SJCRH30 (cell line): ENCODE results near the gene DBX1. TPM values are rescaled to one million over a fixed set of nuclear protein-coding genes. Genes with fewer than 3 reads are reported as not detected.

ENCODE experiments used
- DNase-seq, 2 experiments: peaks; one replicate each; pipeline ENCODE4 v3.0.0-alpha.2; 2015 to 2020
- H3K27ac ChIP-seq: fragments of 250-450 bp; sonication (Bioruptor Pico); 2 replicates; pipeline ENCODE4 v1.5.1; 2020; ENCODE audit warnings: mild to moderate bottlenecking, moderate library complexity
- H3K27me3 ChIP-seq: fragments of 250-450 bp; sonication (Bioruptor Pico); 2 replicates; pipeline ENCODE4 v1.5.1; 2020; ENCODE audit warnings: mild to moderate bottlenecking, moderate library complexity
- H3K36me3 ChIP-seq: fragments of 250-450 bp; sonication (Bioruptor Pico); 2 replicates; pipeline ENCODE4 v1.5.1; 2020; ENCODE audit warnings: mild to moderate bottlenecking, moderate library complexity
- H3K4me1 ChIP-seq: fragments of 250-450 bp; sonication (Bioruptor Pico); 2 replicates; pipeline ENCODE4 v1.5.1; 2020; ENCODE audit warnings: mild to moderate bottlenecking, moderate library complexity
- H3K4me3 ChIP-seq: fragments of 250-450 bp; sonication (Bioruptor Pico); 2 replicates; pipeline ENCODE4 v1.5.1; 2020; ENCODE audit warnings: mild to moderate bottlenecking, moderate library complexity
- H3K9me3 ChIP-seq: fragments of 250-450 bp; sonication (Bioruptor Pico); replicated peaks from 2 replicates; pipeline ENCODE4 v1.5.1; 2020; ENCODE audit warnings: mild to moderate bottlenecking, moderate library complexity
- total RNA-seq: library from RNA; depleted of rRNA; stranded (reverse); fragments of >200 nt; shearing (Covaris generic); gene quantifications from 2 replicates; pipeline ENCODE4 v1.2.3, GENCODE V29; 2014

The DBX1 gene
- total RNA-seq, 1 experiment from 2014 or later, result 2.9 TPM

GRCh38 chr11:20177136-20177535 is 16.9 kb upstream of the DBX1 start:
- H3K4me3 ChIP-seq, result no peak overlapping the region
- no peak overlapping the region for H3K27ac ChIP-seq
- no peaks in the 10 kb centered on the region for H3K36me3 ChIP-seq
- H3K4me1 ChIP-seq, result 0 out of 2 replicates have a peak, but pooled peaks cover 3% of the 10 kb centered on the region
- no peak for DNase-seq
- no peaks in the 10 kb centered on the region for H3K27me3 ChIP-seq
- peaks cover 7% of the 10 kb centered on the region; the same call in 1 of the 2 replicates for H3K9me3 ChIP-seq

DNA sequence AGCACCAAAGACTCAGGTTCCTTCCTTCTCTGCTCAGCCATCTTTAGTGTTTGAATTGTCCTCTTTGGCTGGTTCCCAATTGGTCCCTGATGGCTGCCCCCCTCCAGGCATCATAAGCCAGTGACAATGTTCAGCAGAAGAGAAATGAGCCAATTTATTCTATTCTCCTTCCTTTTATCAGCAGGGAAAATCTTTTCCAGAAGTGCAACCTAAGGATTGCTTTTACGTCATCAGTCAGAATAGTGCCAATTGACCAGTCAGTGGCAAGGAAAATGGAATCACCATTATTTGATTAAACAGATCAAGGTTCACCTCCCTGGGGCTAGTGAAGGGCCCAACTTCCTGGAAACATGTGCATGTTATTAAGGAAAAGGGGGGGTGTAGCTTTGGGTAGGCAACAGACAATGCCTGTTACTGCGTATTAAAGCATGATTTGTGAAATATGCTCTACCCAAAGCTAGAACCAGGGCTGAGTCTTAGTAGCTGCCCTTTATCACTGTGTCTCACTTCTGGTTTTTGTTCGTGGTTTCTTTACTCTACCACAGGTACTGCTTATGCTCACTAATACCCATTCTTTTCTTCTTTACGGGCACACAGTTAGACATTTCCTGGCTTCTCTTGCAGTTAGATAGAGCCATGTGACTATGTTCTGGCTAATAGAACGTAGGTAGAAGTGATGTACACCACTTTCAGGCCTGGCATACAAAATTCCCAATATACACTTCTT is 12.6 kb upstream of the DBX1 start:
- Histone ChIP-seq H3K27ac (no peak overlapping the region), H3K4me1 (no peaks in the 10 kb centered on the region), H3K4me3 (no peak overlapping the region), H3K9me3 (no peaks in the 10 kb centered on the region), H3K27me3 (no peaks in the 10 kb centered on the region), H3K36me3 (no peaks in the 10 kb centered on the region)
- DNase-seq, result no peak

DNA sequence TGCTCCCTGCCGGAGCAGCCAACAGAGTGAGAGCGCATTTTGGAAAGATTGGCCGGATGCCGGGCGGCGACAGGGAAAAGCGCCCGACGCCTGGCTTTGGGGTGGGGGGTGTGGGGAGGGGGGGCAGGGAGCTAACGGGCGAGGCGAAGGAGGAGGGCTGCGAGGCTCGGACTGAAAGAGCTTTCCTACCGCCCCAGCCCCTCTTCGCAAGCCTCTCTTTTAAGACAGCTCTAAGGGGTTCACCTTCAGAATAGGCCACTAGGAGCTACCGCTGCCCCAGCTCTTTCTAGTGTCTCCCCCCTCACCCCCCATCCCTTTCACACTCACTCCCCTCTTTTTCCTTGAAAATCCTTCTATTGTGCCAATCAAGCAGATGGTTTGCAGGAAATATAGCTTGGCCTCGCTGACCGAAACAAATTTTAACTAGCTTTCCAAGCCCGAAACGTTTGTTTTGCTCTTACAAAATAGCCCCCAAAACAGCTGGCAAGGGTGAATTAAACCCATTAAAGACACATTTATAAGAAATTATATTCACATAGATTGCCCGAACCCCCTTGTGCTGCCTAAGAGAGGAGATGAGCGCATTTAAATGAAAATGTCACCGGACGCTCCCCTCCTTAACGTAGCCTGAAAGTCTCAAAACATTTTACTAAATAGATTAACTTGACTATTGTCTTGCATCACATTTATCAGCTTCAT is 3.7 kb upstream of the DBX1 start:
- no peaks in the 10 kb centered on the region; the same call in 1 of the 2 replicates for H3K9me3 ChIP-seq
- no peaks in the 10 kb centered on the region for H3K27me3 ChIP-seq
- H3K27ac ChIP-seq, result peak overlapping the region; percentile 98
- H3K4me1 ChIP-seq, result peaks cover 11% of the 10 kb centered on the region
- H3K4me3 ChIP-seq, result peak overlapping the region; percentile 66
- peak in 1 of 2 experiments; percentile 70 for DNase-seq
- H3K36me3 ChIP-seq, result no peaks in the 10 kb centered on the region

GRCh38 chr11:20162824-20163782 is 2.8 kb upstream of the DBX1 start:
- H3K4me1 ChIP-seq, result peaks cover 16% of the 10 kb centered on the region
- H3K36me3 ChIP-seq, result no peaks in the 10 kb centered on the region
- no peaks in the 10 kb centered on the region; the same call in 1 of the 2 replicates for H3K9me3 ChIP-seq
- peak overlapping the region; percentile 98 for H3K27ac ChIP-seq
- no peaks in the 10 kb centered on the region for H3K27me3 ChIP-seq
- DNase-seq, result peak; percentile 63 to 67
- H3K4me3 ChIP-seq, result peak overlapping the region; percentile 66

- Histone ChIP-seq H3K4me3 (peak overlapping the region; percentile 66), H3K9me3 (no peaks in the 10 kb centered on the region; the same call in 1 of the 2 replicates), H3K27ac (peak overlapping the region; percentile 98), H3K4me1 (peaks cover 20% of the 10 kb centered on the region), H3K36me3 (no peaks in the 10 kb centered on the region), H3K27me3 (no peaks in the 10 kb centered on the region)
- peak; percentile 32 to 63 for DNase-seq
Observed at GRCh38 chr11:20161923-20162744, 1.9 kb upstream of the DBX1 start.

- no peaks in the 10 kb centered on the region; the same call in 1 of the 2 replicates for H3K9me3 ChIP-seq
- no peaks in the 10 kb centered on the region for H3K36me3 ChIP-seq
- peak overlapping the region; percentile 98 for H3K27ac ChIP-seq
- H3K4me3 ChIP-seq, result peak overlapping the region; percentile 66
- peak; percentile 90 to 93 for DNase-seq
- peaks cover 20% of the 10 kb centered on the region for H3K4me1 ChIP-seq
- no peaks in the 10 kb centered on the region for H3K27me3 ChIP-seq
Observed at GRCh38 chr11:20161230-20161918, 1.1 kb upstream of the DBX1 start.

GRCh38 chr11:20159466-20160381 is 551 bp downstream of the DBX1 start:
- Histone ChIP-seq H3K9me3 (no peaks in the 10 kb centered on the region; the same call in 1 of the 2 replicates), H3K4me3 (no peak overlapping the region)

DNA sequence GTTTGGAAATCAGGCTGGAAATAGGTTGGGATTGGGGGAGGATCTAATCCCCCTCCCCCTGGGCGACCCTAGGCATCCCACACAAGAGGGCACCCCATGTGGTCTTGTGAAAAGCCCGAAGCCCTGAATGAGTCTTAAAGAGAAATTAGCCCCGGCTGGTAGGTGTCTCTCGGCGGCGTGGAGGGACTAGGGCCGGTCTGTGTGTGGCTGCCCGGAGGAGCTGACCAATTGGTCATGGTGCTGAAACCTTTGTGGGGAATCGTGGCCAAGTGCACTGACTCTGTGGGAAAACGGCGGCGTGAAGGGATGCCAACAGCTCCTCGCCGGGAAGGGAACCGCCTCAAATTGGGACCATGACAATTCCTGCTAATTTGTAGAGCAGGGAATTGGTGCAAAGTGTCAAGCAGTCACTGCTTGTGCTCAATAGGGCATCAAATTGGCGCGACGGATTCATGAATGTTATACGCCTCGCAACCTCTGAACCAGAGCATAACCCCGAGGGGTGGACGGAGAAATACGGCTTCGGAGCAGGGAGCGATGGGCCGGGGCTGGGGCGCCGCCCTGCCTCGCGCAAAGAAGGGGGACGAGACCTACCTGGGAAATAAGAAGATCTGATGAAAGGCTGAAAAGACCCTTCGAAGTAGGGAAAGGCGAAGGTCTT is 1.5 kb downstream of the DBX1 start:
- DNase-seq, result peak; percentile 94 to 97
- H3K27me3 ChIP-seq, result no peaks in the 10 kb centered on the region
- no peaks in the 10 kb centered on the region for H3K9me3 ChIP-seq
- H3K36me3 ChIP-seq, result no peaks in the 10 kb centered on the region
- peak overlapping the region; percentile 53 for H3K27ac ChIP-seq
- no peak overlapping the region for H3K4me3 ChIP-seq
- H3K4me1 ChIP-seq, result peaks cover 28% of the 10 kb centered on the region

More at GRCh38 chr11:20159466-20160381, 551 bp downstream of the DBX1 start:
- Histone ChIP-seq H3K4me1 (peaks cover 23% of the 10 kb centered on the region), H3K36me3 (no peaks in the 10 kb centered on the region), H3K27ac (peak overlapping the region; percentile 53), H3K27me3 (no peaks in the 10 kb centered on the region)
- DNase-seq, result no peak

DNA sequence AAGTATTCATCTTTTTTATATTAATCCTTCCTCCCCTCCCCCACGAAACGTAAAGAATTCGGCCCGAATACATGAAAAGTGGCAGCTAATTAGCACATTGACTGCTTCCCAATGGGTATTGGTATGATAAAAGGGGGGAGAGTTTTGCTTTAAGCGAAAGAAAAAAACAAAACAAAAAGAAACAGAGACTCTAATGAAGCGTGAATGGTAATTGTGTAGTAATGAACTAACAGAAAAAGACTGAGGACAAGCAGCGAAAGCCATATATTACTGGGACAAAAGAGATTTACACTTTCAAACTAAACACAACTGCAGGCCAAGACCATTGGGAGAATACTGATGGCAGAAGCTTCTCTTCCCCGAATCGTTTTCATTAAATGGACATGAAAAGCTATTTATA is 2.5 kb downstream of the DBX1 start:
- no peak for DNase-seq
- Histone ChIP-seq H3K36me3 (no peaks in the 10 kb centered on the region), H3K4me1 (peaks cover 28% of the 10 kb centered on the region), H3K27ac (no peak overlapping the region), H3K27me3 (no peaks in the 10 kb centered on the region), H3K9me3 (no peaks in the 10 kb centered on the region), H3K4me3 (no peak overlapping the region)

- no peak overlapping the region for H3K4me3 ChIP-seq
- no peaks in the 10 kb centered on the region for H3K36me3 ChIP-seq
- H3K9me3 ChIP-seq, result no peaks in the 10 kb centered on the region
- H3K4me1 ChIP-seq, result peaks cover 28% of the 10 kb centered on the region
- DNase-seq, result no peak
- H3K27ac ChIP-seq, result no peak overlapping the region
- H3K27me3 ChIP-seq, result no peaks in the 10 kb centered on the region
Observed at GRCh38 chr11:20156876-20157613, 3.2 kb downstream of the DBX1 start.

- no peak overlapping the region for H3K4me3 ChIP-seq
- no peaks in the 10 kb centered on the region for H3K36me3 ChIP-seq
- H3K27ac ChIP-seq, result no peak overlapping the region
- peaks cover 26% of the 10 kb centered on the region for H3K4me1 ChIP-seq
- H3K27me3 ChIP-seq, result no peaks in the 10 kb centered on the region
- DNase-seq, result no peak
- H3K9me3 ChIP-seq, result no peaks in the 10 kb centered on the region
Observed at GRCh38 chr11:20156280-20156875, 3.9 kb downstream of the DBX1 start.
